ENCODE results near the gene TMEM154.

TMEM154 gene

DNA sequence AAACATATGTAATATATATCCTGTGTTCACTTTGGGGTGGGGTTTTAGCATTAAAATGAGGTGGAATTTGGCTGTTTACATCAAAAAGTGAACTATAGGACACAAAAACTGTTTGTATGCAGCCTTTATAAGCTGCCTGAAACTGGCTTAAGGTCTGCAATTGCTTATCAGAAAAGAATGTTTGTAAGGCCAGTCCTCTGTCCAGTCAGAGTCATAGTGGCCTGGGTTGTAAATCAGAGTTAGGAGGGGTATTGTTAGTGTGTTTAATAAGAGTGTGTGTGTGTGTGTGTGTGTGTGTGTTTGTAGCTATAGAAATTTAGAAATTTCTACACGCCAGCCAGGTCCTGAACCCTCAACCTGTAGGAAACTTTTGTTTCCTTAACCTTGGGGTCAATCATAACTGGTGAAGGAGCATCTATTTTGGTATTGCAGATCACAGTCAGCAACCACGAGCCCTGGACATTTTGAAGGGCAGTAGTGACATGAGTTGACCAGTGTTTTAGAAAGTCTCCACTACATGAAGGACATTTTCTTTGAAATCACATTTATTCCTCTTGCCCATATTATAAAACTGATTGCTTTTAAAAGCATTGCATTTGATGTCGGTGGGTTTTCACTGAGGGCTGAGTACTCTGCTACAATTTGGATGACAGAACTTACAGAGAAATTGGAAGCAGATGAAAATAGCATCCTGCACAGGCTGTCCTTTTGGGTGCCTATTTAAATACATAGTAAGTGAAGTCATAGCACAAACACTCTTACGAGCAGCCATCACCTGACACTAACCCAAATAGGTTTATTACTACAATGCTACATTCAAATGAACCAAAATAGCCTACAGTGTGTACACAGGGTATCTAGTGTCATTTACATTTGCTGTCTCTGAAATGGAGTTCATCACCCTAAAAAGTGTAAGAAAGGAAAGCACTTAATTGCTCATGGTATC lies 11.2 kb upstream of the TMEM154 start:
- Histone ChIP-seq H3K4me1 (ENCODE audit: control insufficient read depth, insufficient read depth, low read length) (peaks cover 4% of the 10 kb centered on the region), H3K36me3 (ENCODE audit: control insufficient read depth, insufficient read depth, low read length) (no peaks in the 10 kb centered on the region), H3K9me3 (ENCODE audit: control insufficient read depth, insufficient read depth, low read length) (no peaks in the 10 kb centered on the region), H3K4me3 (ENCODE audit: low read depth, low read length) (no peak overlapping the region), H3K9ac (ENCODE audit: low read depth, low read length) (no peak overlapping the region), H3K27me3 (ENCODE audit: control insufficient read depth, insufficient read depth, low read length) (no peaks in the 10 kb centered on the region)

DNA sequence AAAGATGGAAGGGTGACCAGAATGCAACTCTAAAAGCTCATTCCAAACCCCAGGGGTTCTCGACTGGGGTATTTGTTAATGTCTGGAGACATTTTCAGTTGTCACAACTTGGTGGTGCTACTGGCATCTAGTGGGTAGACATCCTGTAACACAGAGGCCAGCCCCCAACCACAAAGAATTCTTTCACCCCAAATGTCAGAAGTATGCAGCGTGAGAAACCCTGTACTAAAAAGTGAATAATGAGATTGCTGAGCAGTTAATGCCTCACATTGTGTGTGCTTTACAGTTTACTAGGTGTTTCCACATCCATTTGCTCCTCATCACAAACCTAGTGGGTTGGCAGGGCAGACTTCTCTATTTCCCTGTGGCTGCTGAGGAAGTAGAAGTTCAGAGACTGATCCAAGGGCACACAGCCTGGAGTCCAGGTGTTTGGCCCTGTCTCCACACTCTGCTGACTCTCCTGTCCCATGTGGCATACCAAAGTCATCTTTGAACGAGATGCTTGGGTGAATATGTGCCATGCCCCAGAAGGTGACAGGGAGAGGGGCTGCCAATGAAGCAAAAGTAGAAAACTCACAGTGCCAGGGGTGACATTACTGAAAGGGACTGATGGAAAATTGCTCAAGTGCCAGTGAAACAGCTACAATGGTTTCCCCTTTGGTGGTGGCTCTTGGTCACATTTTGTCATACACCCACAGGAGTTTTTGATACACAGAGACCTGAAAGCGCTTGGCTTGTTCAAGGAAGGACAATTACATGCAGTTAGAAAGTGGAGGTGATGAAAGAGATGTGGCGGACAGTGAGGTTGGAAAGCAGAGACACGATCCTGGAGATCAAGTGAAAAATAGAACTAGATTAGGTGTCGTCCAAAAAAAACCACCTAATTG lies 10.1 kb upstream of the TMEM154 start:
- Histone ChIP-seq H3K9me3 (ENCODE audit: control insufficient read depth, insufficient read depth, low read length) (no peaks in the 10 kb centered on the region), H3K4me1 (ENCODE audit: control insufficient read depth, insufficient read depth, low read length) (peaks cover 4% of the 10 kb centered on the region), H3K4me3 (ENCODE audit: low read depth, low read length) (no peak overlapping the region), H3K27me3 (ENCODE audit: control insufficient read depth, insufficient read depth, low read length) (no peaks in the 10 kb centered on the region), H3K36me3 (ENCODE audit: control insufficient read depth, insufficient read depth, low read length) (no peaks in the 10 kb centered on the region), H3K9ac (ENCODE audit: low read depth, low read length) (no peak overlapping the region)

DNA sequence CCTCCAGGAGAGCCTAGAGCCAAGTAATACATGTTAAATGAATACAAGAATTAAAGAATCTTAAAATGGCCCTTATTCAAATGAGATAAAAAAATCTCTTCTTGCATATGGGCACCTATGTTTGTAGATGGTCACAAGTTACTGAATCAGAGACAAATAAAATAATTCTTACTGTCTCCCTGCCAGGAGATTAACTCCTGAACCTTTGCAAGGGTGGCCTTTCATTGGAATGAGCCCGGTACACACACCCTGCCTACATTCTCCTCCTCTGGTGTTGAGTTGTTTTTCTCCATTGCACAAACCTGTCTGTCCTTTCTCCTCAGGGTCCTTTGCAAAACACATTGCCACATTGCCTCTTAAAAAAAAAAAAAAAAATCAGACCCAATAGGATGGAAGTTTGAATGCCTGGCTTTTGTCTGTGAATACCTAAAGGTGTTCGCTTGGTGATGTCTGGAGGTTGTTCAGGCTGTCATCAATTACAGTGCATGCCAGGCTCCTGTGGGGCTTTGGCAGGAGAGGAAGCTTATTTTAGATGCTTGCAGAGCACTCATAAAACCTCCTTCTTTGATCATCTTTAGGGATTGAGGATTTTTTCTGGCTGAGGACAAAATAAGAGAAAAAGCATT lies 8.3 kb upstream of the TMEM154 start:
- H3K4me3 ChIP-seq (ENCODE audit: low read depth, low read length) = no peak overlapping the region
- no peak overlapping the region for H3K9ac ChIP-seq (ENCODE audit: low read depth, low read length)
- no peaks in the 10 kb centered on the region for H3K27me3 ChIP-seq (ENCODE audit: control insufficient read depth, insufficient read depth, low read length)
- no peaks in the 10 kb centered on the region for H3K9me3 ChIP-seq (ENCODE audit: control insufficient read depth, insufficient read depth, low read length)
- peaks cover 4% of the 10 kb centered on the region for H3K4me1 ChIP-seq (ENCODE audit: control insufficient read depth, insufficient read depth, low read length)
- no peaks in the 10 kb centered on the region for H3K36me3 ChIP-seq (ENCODE audit: control insufficient read depth, insufficient read depth, low read length)

DNA sequence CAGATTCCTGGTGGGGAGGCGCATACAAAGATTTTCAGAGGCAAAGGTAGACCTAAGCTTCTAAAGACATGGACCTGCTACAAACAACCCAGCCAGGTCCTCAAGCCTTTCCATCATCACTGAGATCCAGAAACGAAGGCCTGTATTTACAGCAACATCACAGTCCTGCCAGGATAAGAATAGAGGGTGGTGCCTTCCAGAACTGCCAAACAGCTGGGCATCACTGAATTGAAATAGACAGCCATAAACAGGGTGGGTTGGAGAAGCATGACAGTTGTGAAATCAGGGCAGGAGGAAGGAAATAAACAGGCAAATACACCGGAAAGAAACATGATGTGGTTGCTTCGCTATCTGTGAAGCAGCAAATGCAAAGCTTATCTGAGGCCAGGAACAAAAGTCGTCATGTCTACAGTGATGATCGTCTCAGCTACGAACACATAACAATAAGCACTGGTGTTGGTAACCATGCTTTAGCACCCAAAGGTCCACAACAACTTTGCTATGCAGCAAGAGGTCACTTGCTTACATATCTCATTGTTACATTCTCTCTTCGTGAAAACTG lies 6.7 kb upstream of the TMEM154 start:
- Histone ChIP-seq H3K9ac (ENCODE audit: low read depth, low read length) (no peak overlapping the region), H3K4me3 (ENCODE audit: low read depth, low read length) (no peak overlapping the region), H3K4me1 (ENCODE audit: control insufficient read depth, insufficient read depth, low read length) (peaks cover 4% of the 10 kb centered on the region), H3K27me3 (ENCODE audit: control insufficient read depth, insufficient read depth, low read length) (no peaks in the 10 kb centered on the region), H3K36me3 (ENCODE audit: control insufficient read depth, insufficient read depth, low read length) (no peaks in the 10 kb centered on the region), H3K9me3 (ENCODE audit: control insufficient read depth, insufficient read depth, low read length) (no peaks in the 10 kb centered on the region)

DNA sequence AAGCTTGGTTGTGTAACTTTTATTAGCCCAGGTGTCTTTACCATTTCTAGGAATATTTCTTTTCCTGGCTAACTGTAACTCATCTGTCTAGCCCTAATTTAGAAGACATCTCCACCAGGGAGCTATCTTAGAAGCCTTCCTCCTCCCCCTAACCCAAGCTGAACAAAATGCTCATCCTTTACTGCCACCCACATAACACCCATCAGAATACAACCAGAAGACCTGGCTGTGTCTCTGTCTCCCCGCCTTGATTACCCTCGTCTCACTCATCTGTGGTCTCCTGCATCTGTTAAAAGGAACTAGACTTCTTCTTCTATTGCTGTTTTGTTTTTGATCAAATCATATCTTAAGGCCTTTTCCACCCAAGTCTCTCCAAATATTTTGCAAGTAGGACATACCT lies 4.8 kb upstream of the TMEM154 start:
- peaks cover 4% of the 10 kb centered on the region for H3K4me1 ChIP-seq (ENCODE audit: control insufficient read depth, insufficient read depth, low read length)
- no peak overlapping the region for H3K4me3 ChIP-seq (ENCODE audit: low read depth, low read length)
- H3K27me3 ChIP-seq (ENCODE audit: control insufficient read depth, insufficient read depth, low read length) = peaks cover 4% of the 10 kb centered on the region
- no peak overlapping the region for H3K9ac ChIP-seq (ENCODE audit: low read depth, low read length)
- no peaks in the 10 kb centered on the region for H3K36me3 ChIP-seq (ENCODE audit: control insufficient read depth, insufficient read depth, low read length)
- no peaks in the 10 kb centered on the region for H3K9me3 ChIP-seq (ENCODE audit: control insufficient read depth, insufficient read depth, low read length)

DNA sequence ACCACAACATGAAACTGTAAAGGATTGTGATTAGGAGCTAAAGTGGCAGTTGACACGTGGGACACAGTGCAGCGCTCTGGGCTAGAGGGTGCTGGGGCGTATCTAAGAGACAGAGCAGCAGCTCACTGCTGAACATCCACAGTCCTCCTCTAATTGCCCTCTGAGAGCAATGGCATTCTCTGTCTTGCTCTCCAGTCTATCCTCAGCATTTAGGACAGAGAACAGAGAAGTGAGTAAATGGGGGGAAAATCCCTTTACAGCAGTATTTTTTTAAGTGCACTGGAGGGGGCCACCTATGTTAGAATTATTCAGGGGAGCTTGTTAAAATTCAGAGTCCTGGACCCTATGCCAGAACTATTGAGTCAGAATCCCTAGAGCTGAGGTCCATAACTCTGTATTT lies 4.2 kb upstream of the TMEM154 start:
- Histone ChIP-seq H3K4me1 (ENCODE audit: control insufficient read depth, insufficient read depth, low read length) (peaks cover 6% of the 10 kb centered on the region), H3K4me3 (ENCODE audit: low read depth, low read length) (no peak overlapping the region), H3K36me3 (ENCODE audit: control insufficient read depth, insufficient read depth, low read length) (no peaks in the 10 kb centered on the region), H3K9me3 (ENCODE audit: control insufficient read depth, insufficient read depth, low read length) (no peaks in the 10 kb centered on the region), H3K27me3 (ENCODE audit: control insufficient read depth, insufficient read depth, low read length) (peaks cover 4% of the 10 kb centered on the region), H3K9ac (ENCODE audit: low read depth, low read length) (no peak overlapping the region)

DNA sequence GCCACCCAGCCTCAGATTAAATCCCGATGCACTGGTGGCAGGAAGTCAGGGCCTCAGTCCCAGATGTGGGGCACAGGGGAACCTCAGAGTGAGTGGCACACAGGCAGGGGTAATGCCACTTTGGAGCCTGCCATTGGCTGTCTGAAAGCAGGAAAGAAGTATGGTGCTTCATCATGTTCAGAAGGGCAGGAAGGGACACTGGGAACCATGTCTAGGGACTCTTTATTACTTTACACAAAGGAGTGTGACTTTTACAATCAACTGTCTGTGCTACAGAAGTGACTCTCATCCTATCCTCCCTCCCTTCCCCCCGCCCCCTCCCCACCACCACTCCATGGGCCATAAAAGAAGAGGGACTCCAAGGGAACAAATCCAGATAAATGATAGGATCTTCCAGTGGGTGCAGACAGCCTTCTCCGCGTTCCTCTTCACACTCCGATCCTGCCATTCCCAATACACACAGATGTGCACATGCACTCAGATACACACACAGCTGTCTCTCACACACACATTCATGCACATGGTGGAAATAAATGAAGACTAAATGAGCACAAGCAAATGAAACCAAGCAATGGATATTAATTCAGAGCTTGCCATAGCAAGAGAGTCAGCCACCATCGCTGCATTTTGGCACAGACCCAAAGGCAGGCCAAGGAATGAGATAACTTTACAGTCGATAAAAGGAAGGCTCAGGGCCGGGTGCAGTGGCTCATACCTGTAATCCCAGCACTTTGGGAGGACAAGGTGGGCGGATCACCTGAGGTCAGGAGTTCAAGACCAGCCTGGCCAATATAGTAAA lies 2.5 kb upstream of the TMEM154 start:
- Histone ChIP-seq H3K4me1 (ENCODE audit: control insufficient read depth, insufficient read depth, low read length) (peaks cover 11% of the 10 kb centered on the region), H3K27me3 (ENCODE audit: control insufficient read depth, insufficient read depth, low read length) (peaks cover 4% of the 10 kb centered on the region), H3K4me3 (ENCODE audit: low read depth, low read length) (no peak overlapping the region), H3K36me3 (ENCODE audit: control insufficient read depth, insufficient read depth, low read length) (no peaks in the 10 kb centered on the region), H3K9ac (ENCODE audit: low read depth, low read length) (no peak overlapping the region), H3K9me3 (ENCODE audit: control insufficient read depth, insufficient read depth, low read length) (no peaks in the 10 kb centered on the region)

DNA sequence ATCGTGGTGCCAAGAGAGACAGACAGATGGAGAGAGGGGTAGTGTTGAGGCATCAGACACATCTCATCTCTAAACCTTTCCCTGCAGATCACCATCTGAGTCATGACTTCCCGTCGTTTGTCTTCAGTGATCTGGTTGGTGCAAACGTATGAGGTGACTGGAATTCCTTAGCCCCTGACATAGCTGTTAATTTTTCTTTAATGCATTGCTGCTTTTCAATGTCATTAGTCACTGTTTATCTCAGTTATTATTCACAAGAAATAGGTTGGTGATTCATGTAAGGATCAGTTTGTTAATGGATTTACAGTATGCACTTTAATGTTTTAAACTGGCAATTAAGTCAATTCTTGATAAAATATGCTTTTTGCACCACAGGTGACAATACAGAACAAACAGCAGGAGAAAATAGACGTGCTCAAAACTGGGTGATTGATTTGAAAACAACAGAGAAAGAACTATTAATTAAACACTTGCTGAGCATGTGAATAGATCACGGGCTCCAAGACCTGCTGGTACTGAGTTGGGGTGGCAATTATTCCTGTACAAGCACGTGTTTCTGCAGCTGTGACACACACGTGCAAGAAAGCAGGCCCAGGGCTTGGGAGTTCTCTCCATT lies 1.3 kb upstream of the TMEM154 start:
- H3K9me3 ChIP-seq (ENCODE audit: control insufficient read depth, insufficient read depth, low read length) = no peaks in the 10 kb centered on the region
- H3K4me1 ChIP-seq (ENCODE audit: control insufficient read depth, insufficient read depth, low read length) = peaks cover 11% of the 10 kb centered on the region
- H3K36me3 ChIP-seq (ENCODE audit: control insufficient read depth, insufficient read depth, low read length) = no peaks in the 10 kb centered on the region
- no peak overlapping the region for H3K9ac ChIP-seq (ENCODE audit: low read depth, low read length)
- peaks cover 4% of the 10 kb centered on the region for H3K27me3 ChIP-seq (ENCODE audit: control insufficient read depth, insufficient read depth, low read length)
- H3K4me3 ChIP-seq (ENCODE audit: low read depth, low read length) = no peak overlapping the region

DNA sequence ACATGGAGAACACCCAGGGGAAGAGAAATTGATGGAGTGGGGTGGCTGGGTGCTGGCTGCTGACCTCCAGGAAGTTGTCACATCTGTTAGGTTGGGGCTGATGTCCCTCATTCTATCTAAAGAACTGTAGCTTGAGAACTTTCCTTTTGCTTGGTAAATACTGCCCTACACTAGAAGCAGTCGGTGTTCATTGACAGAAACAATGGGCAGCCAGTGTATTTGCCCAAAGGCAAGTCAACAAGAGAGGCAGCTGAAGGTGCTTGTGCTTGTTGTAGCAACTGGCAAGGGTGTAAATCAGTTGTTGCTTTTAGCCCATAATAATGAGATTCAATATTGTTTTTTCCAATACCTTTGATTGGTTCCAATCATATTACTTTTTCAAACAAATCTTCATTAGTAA lies 956 bp downstream of the TMEM154 start:
- Histone ChIP-seq H3K4me3 (ENCODE audit: low read depth, low read length) (peak overlapping the region; percentile 67), H3K9ac (ENCODE audit: low read depth, low read length) (no peak overlapping the region), H3K9me3 (ENCODE audit: control insufficient read depth, insufficient read depth, low read length) (no peaks in the 10 kb centered on the region), H3K4me1 (ENCODE audit: control insufficient read depth, insufficient read depth, low read length) (peaks cover 11% of the 10 kb centered on the region), H3K36me3 (ENCODE audit: control insufficient read depth, insufficient read depth, low read length) (no peaks in the 10 kb centered on the region), H3K27me3 (ENCODE audit: control insufficient read depth, insufficient read depth, low read length) (peaks cover 4% of the 10 kb centered on the region)

DNA sequence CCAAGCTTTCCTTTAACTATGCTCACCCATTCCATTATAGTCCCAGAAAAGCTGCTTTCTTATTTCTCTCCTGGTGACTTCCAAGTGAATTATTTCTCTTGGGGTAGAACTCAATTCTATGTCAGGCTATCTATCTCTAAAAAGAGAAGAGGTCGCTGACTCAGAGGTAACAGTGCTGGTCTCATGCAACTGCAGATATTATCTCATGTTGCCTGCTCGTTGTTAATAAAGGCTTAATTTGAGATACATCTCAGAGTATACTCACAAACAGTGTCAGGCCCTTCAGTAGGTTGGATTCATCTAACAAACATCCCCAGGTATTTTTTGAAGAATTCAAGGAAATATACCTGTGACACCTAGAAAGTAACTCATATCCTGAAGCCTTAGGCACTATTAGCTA lies 2.7 kb downstream of the TMEM154 start:
- Histone ChIP-seq H3K9me3 (ENCODE audit: control insufficient read depth, insufficient read depth, low read length) (no peaks in the 10 kb centered on the region), H3K4me1 (ENCODE audit: control insufficient read depth, insufficient read depth, low read length) (peaks cover 11% of the 10 kb centered on the region), H3K4me3 (ENCODE audit: low read depth, low read length) (no peak overlapping the region), H3K36me3 (ENCODE audit: control insufficient read depth, insufficient read depth, low read length) (no peaks in the 10 kb centered on the region), H3K9ac (ENCODE audit: low read depth, low read length) (no peak overlapping the region), H3K27me3 (ENCODE audit: control insufficient read depth, insufficient read depth, low read length) (peaks cover 4% of the 10 kb centered on the region)
